ENCODE results near the gene PSMB10. TPM values are rescaled to one million over a fixed set of nuclear protein-coding genes. Genes with fewer than 3 reads are reported as not detected.

PSMB10 gene
- total RNA-seq, 5 donors from 2014 or later (not counting 1 experiment from before 2014, with no cell fraction given): 118 to 214 (median 165) TPM

- 95% methylated on average over 16 of the region's 17 CpGs for WGBS (ENCODE audit: insufficient coverage)
- DNase-seq: no peak
- no peaks in the 10 kb centered on the region for H3K27me3 ChIP-seq (replicated peaks in 1 of 2; ENCODE audit: control insufficient read depth in 2 of 2, extremely low read depth in 1 of 2, insufficient read depth in 2 of 2, low read length in 1 of 2)
- H3K36me3 Mint-ChIP-seq: peaks cover 23% of the 10 kb centered on the region
- no peak overlapping the region for H3K27ac ChIP-seq (ENCODE audit: low read length)
- no peak overlapping the region for H3K4me3 Mint-ChIP-seq
- H3K9me3 ChIP-seq: no peaks in the 10 kb centered on the region
- H3K9me3 Mint-ChIP-seq: no peaks in the 10 kb centered on the region
- ChIA-PET POLR2A (interaction anchor here (0.6 kb wide), 2 partner anchors 23 to 411 kb away, joined by 4 to 7 read pairs; no protein-coding TSS in a partner anchor), CTCF (no interaction called here)
- H3K4me3 ChIP-seq (ENCODE audit: control insufficient read depth in 1 of 2, extremely low read depth in 1 of 2, low read length in 1 of 2): no peak overlapping the region
- H3K27me3 Mint-ChIP-seq: no peaks in the 10 kb centered on the region
- no peak for ATAC-seq (replicated peaks in 1 of 4)
- no peak overlapping the region for H3K27ac Mint-ChIP-seq
- peaks cover 0 to 26% of the 10 kb centered on the region in 2 experiments for H3K4me1 ChIP-seq (ENCODE audit: control insufficient read depth in 1 of 2, extremely low read depth in 1 of 2, insufficient read depth in 2 of 2, low read length in 2 of 2)
- peaks cover 20 to 32% (median 26%) of the 10 kb centered on the region in 3 donors for H3K4me1 Mint-ChIP-seq
- H3K36me3 ChIP-seq (ENCODE audit: control insufficient read depth in 2 of 2, extremely low read depth in 1 of 2, insufficient read depth in 1 of 2, low read length in 1 of 2): peaks cover 22 to 78% of the 10 kb centered on the region in 2 donors
Measured at GRCh38 chr16:67930678-67931211, 5.9 kb downstream of the PSMB10 start.

- Histone ChIP-seq H3K27ac (ENCODE audit: low read length) (no peak overlapping the region), H3K9me3 (no peaks in the 10 kb centered on the region), H3K4me3 (ENCODE audit: control insufficient read depth in 1 of 2, extremely low read depth in 1 of 2, low read length in 1 of 2) (no peak overlapping the region), H3K27me3 (replicated peaks in 1 of 2; ENCODE audit: control insufficient read depth in 2 of 2, extremely low read depth in 1 of 2, insufficient read depth in 2 of 2, low read length in 1 of 2) (no peaks in the 10 kb centered on the region), H3K4me1 (ENCODE audit: control insufficient read depth in 1 of 2, extremely low read depth in 1 of 2, insufficient read depth in 2 of 2, low read length in 2 of 2) (peaks cover 0 to 21% of the 10 kb centered on the region in 2 experiments), H3K36me3 (ENCODE audit: control insufficient read depth in 2 of 2, extremely low read depth in 1 of 2, insufficient read depth in 1 of 2, low read length in 1 of 2) (peaks cover 22 to 79% of the 10 kb centered on the region in 2 donors)
- DNase-seq (no peak), ATAC-seq (replicated peaks in 1 of 4) (no peak)
- H3K4me3 Mint-ChIP-seq: no peak overlapping the region
- H3K9me3 Mint-ChIP-seq: no peaks in the 10 kb centered on the region
- peaks cover 17% of the 10 kb centered on the region for H3K36me3 Mint-ChIP-seq
- peaks cover 15 to 28% (median 20%) of the 10 kb centered on the region in 3 donors for H3K4me1 Mint-ChIP-seq
- POLR2A ChIA-PET: interaction anchor here (0.6 kb wide), 2 partner anchors 23 to 410 kb away, joined by 4 to 7 read pairs; no protein-coding TSS in a partner anchor
- no peaks in the 10 kb centered on the region for H3K27me3 Mint-ChIP-seq
- 90% methylated on average over 11 of the region's 14 CpGs for WGBS (ENCODE audit: insufficient coverage)
- CTCF ChIA-PET: no interaction called here
- no peak overlapping the region for H3K27ac Mint-ChIP-seq
Measured at GRCh38 chr16:67930191-67930590, 6.5 kb downstream of the PSMB10 start.

GRCh38 chr16:67928561-67929364, 7.9 kb downstream of the PSMB10 start:
- H3K27me3 Mint-ChIP-seq: no peaks in the 10 kb centered on the region
- 59% methylated on average over 5 of the region's 16 CpGs for WGBS (ENCODE audit: insufficient coverage)
- Histone ChIP-seq H3K4me1 (ENCODE audit: control insufficient read depth in 1 of 2, extremely low read depth in 1 of 2, insufficient read depth in 2 of 2, low read length in 2 of 2) (peaks cover 0 to 9% of the 10 kb centered on the region in 2 experiments), H3K36me3 (ENCODE audit: control insufficient read depth in 2 of 2, extremely low read depth in 1 of 2, insufficient read depth in 1 of 2, low read length in 1 of 2) (peaks cover 23 to 71% of the 10 kb centered on the region in 2 donors), H3K9me3 (no peaks in the 10 kb centered on the region), H3K4me3 (ENCODE audit: control insufficient read depth in 1 of 2, extremely low read depth in 1 of 2, low read length in 1 of 2) (no peak overlapping the region), H3K27ac (ENCODE audit: low read length) (peak overlapping the region; percentile 24), H3K27me3 (replicated peaks in 1 of 2; ENCODE audit: control insufficient read depth in 2 of 2, extremely low read depth in 1 of 2, insufficient read depth in 2 of 2, low read length in 1 of 2) (no peaks in the 10 kb centered on the region)
- no peak overlapping the region for H3K4me3 Mint-ChIP-seq
- no peaks in the 10 kb centered on the region for H3K9me3 Mint-ChIP-seq
- CTCF ChIA-PET: interaction anchor here (0.5 to 1.3 kb wide), 5 partner anchors 9 to 407 kb away, joined by 3 to 5 read pairs (median 3); partner anchors contain the start of genes RANBP10 (in 1 of the 2) and TSNAXIP1 (in 1 of the 2)
- DNase-seq (peak; percentile 49 to 82 (median 66)), ATAC-seq (replicated peaks in 1 of 4) (peak; percentile 74 to 87 (median 82))
- peaks cover 2 to 14% (median 11%) of the 10 kb centered on the region in 3 donors for H3K4me1 Mint-ChIP-seq
- POLR2A ChIA-PET: interaction anchor here in 1 of 2 donors (0.5 kb wide), 1 partner anchor 215 kb away, joined by 3 read pairs; no protein-coding TSS in a partner anchor
- H3K36me3 Mint-ChIP-seq: peaks cover 7% of the 10 kb centered on the region
- H3K27ac Mint-ChIP-seq: peak overlapping the region; percentile 27 to 58

- Mint-ChIP-seq H3K4me3 (no peak overlapping the region), H3K27ac (peak overlapping the region in 1 of 2 donors; percentile 73), H3K9me3 (no peaks in the 10 kb centered on the region), H3K4me1 (peaks cover 0 to 12% (median 8%) of the 10 kb centered on the region in 3 donors), H3K36me3 (peaks cover 5% of the 10 kb centered on the region), H3K27me3 (no peaks in the 10 kb centered on the region)
- Histone ChIP-seq H3K4me3 (ENCODE audit: control insufficient read depth in 1 of 2, extremely low read depth in 1 of 2, low read length in 1 of 2) (no peak overlapping the region), H3K4me1 (ENCODE audit: control insufficient read depth in 1 of 2, extremely low read depth in 1 of 2, insufficient read depth in 2 of 2, low read length in 2 of 2) (peaks cover 0 to 9% of the 10 kb centered on the region in 2 experiments), H3K27me3 (replicated peaks in 1 of 2; ENCODE audit: control insufficient read depth in 2 of 2, extremely low read depth in 1 of 2, insufficient read depth in 2 of 2, low read length in 1 of 2) (no peaks in the 10 kb centered on the region), H3K36me3 (ENCODE audit: control insufficient read depth in 2 of 2, extremely low read depth in 1 of 2, insufficient read depth in 1 of 2, low read length in 1 of 2) (peaks cover 21 to 73% of the 10 kb centered on the region in 2 donors), H3K9me3 (no peaks in the 10 kb centered on the region), H3K27ac (ENCODE audit: low read length) (no peak overlapping the region)
- POLR2A ChIA-PET: interaction anchor here in 1 of 2 donors (0.5 kb wide), 1 partner anchor 216 kb away, joined by 3 read pairs; no protein-coding TSS in a partner anchor
- ATAC-seq (replicated peaks in 1 of 4) (no peak), DNase-seq (no peak)
- CTCF ChIA-PET: interaction anchor here (0.5 to 1.3 kb wide), 4 partner anchors 10 to 407 kb away, joined by 3 to 5 read pairs (median 4); no protein-coding TSS in a partner anchor
- 71% methylated on average over 2 of the region's 7 CpGs for WGBS (ENCODE audit: insufficient coverage)
Measured at GRCh38 chr16:67928147-67928546, 8.5 kb downstream of the PSMB10 start.

GRCh38 chr16:67927131-67927941, 9.3 kb downstream of the PSMB10 start:
- H3K27me3 ChIP-seq (replicated peaks in 1 of 2; ENCODE audit: control insufficient read depth in 2 of 2, extremely low read depth in 1 of 2, insufficient read depth in 2 of 2, low read length in 1 of 2): no peaks in the 10 kb centered on the region
- POLR2A ChIA-PET: interaction anchor here in 1 of 2 donors (1.2 kb wide), 1 partner anchor 130 kb away, joined by 3 read pairs; no protein-coding TSS in a partner anchor
- peaks cover 0 to 9% of the 10 kb centered on the region in 2 experiments for H3K4me1 ChIP-seq (ENCODE audit: control insufficient read depth in 1 of 2, extremely low read depth in 1 of 2, insufficient read depth in 2 of 2, low read length in 2 of 2)
- 93% methylated on average over 20 of the region's 22 CpGs for WGBS (ENCODE audit: insufficient coverage)
- H3K27me3 Mint-ChIP-seq: no peaks in the 10 kb centered on the region
- ATAC-seq (replicated peaks in 1 of 4): no peak
- H3K4me1 Mint-ChIP-seq: peaks cover under 1 to 16% (median 8%) of the 10 kb centered on the region in 3 donors
- no peaks in the 10 kb centered on the region for H3K9me3 Mint-ChIP-seq
- peaks cover 21 to 74% of the 10 kb centered on the region in 2 donors for H3K36me3 ChIP-seq (ENCODE audit: control insufficient read depth in 2 of 2, extremely low read depth in 1 of 2, insufficient read depth in 1 of 2, low read length in 1 of 2)
- CTCF ChIA-PET: interaction anchor here in 1 of 2 donors (0.6 to 1.0 kb wide), 3 partner anchors 17 to 44 kb away, joined by 3 to 6 read pairs (median 3); no protein-coding TSS in a partner anchor
- peaks cover 3% of the 10 kb centered on the region for H3K36me3 Mint-ChIP-seq
- no peak overlapping the region for H3K4me3 ChIP-seq (ENCODE audit: control insufficient read depth in 1 of 2, extremely low read depth in 1 of 2, low read length in 1 of 2)
- no peaks in the 10 kb centered on the region for H3K9me3 ChIP-seq
- H3K27ac ChIP-seq (ENCODE audit: low read length): no peak overlapping the region
- no peak overlapping the region for H3K4me3 Mint-ChIP-seq
- H3K27ac Mint-ChIP-seq: no peak overlapping the region
- DNase-seq: no peak
